ENCODE results near the gene LDLRAP1. TPM values are rescaled to one million over a fixed set of nuclear protein-coding genes. Genes with fewer than 3 reads are reported as not detected.
A peak's percentile ranks its signal among the peaks of the same experiment; 100 is the strongest.
"Not testable (repeated sequence)": the region's sequence is repeated elsewhere in the genome, so short reads cannot be mapped to it uniquely, and the experiment has no call there.

LDLRAP1 gene
- total RNA-seq, 1 donor from 2014 or later: 1.2 TPM

DNA sequence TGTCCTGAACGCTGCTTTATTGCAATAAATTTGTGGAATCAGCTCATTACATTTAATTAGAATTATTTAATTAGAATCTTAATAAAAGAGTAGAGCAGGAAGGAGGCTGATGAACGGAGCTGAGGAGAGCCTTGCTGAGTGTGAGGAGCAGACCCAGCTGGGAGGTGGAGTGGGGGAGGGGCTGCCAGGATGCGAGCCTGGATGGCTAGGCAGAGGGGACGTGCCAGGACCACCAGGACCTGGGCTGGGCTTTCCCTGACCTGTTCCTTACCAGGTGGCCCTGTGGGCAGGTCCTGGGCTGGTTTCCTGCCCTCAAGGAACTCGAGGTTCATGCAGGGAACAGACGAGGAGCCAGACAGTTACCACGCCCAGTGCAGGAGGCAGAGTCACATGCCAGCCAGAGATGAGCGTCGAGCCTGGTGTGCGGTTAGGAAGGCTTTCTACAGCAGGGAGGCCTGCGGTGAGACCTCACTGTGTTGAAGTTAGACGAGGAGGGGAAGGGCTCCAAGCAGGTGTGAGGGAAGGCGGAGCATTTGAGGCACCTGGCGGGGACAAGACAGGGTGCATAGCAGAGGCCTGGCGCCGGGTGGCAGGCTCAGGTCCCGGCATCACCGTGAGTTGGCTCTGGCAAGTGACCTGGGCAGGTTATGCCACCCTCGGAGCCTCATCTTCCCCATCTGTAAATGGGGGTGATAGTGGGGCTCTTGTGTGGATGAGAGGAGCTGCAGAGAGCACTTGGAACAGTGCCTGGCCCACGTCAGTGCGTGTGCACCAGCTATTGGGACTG lies 33.9 kb downstream of the LDLRAP1 start:
- DNase-seq: no peak

DNA sequence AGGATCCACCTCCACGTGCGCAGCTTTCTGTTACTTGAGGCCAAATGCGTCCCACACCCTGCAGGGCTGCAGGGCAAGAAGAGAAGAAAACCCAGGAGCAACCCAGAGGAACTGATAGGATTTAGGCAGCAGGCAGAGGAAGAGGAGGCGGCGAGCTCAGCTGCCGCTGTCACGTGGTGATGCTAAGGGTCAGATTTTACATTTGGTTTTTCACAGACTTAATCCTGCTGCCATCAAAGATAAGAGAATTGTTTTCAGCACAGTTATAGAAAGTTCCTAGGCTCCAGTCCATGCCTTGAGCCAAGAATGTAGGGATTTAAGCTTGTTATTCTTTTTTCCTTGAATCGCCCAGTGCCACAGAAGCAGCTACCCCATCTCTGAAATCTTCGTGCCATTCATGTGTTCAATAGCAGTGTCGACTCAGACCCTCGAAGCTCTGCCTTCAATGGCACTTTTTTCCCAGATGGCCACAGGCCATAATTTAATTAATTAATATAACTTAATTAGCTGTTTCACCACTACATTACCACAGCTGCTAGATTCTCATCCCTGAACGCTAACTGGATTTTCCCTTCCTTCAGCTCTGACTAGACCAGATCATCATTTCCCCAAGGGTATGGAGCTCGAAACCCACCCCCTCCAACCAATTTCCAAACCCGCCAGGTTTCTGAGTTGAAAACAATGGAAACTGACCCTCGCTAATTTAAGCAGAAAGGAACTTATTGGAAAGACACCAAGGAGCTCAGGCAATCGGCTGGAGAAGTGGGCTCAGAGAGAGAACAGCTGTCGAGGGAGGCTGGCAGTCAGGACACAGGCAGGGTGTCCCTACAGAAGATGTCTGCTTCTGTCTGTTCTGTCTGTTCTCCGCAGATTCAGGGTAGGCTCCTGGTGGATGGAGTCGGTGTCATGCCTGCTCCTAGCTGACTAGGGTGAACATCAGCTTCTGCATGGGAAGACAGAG lies 36.2 kb downstream of the LDLRAP1 start:
- no peak for DNase-seq

DNA sequence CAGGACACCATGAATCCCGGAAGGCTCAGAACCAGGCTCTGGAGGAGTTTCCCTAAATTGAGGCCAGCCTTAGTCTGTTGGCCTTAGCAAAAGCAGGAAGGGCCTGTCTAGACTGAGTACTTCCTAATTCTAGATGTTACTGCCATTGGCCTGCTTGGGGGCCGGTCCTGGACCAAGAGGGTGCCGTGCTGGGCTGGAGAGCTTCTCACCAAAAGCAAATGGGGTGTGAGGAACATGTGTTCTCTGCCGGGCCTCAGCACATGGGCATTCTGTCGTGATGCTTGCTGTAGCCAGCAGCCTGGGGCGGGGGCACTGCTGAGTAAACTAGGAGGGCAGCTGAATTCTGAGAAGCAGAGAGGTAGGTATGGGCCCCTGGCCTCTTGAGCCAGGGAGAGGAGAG lies 37.5 kb downstream of the LDLRAP1 start:
- DNase-seq: no peak

GRCh38 chr1:25581764-25582163 lies 38.4 kb downstream of the LDLRAP1 start:
- no peak for DNase-seq

- no peak for DNase-seq
Measured at GRCh38 chr1:25583519-25584370, 40.3 kb downstream of the LDLRAP1 start.

GRCh38 chr1:25586181-25586588 lies 42.8 kb downstream of the LDLRAP1 start:
- DNase-seq: no peak

GRCh38 chr1:25587290-25587689 lies 43.9 kb downstream of the LDLRAP1 start:
- no peak for DNase-seq

GRCh38 chr1:25588224-25588623 lies 44.8 kb downstream of the LDLRAP1 start:
- not testable (repeated sequence) for DNase-seq

DNA sequence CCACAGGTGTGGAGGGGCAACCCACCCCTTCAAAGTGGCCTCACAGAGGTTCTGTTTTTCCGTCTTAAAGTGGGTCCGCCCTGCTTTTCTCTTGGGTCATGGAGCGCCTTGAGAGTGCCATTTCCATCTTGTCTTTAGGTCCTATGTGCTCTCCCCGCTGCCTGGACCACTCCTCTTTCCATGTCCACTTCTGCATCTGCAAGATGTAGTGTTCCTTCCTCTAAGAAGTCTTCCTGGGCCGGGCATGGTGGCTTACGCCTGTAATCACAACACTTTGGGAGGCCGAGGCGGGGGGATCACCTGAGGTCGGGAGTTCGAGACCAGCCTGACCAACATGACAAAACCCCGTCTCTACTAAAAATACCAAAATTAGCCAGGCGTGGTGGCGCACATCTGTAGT lies 45.4 kb downstream of the LDLRAP1 start:
- not testable (repeated sequence) for DNase-seq

DNA sequence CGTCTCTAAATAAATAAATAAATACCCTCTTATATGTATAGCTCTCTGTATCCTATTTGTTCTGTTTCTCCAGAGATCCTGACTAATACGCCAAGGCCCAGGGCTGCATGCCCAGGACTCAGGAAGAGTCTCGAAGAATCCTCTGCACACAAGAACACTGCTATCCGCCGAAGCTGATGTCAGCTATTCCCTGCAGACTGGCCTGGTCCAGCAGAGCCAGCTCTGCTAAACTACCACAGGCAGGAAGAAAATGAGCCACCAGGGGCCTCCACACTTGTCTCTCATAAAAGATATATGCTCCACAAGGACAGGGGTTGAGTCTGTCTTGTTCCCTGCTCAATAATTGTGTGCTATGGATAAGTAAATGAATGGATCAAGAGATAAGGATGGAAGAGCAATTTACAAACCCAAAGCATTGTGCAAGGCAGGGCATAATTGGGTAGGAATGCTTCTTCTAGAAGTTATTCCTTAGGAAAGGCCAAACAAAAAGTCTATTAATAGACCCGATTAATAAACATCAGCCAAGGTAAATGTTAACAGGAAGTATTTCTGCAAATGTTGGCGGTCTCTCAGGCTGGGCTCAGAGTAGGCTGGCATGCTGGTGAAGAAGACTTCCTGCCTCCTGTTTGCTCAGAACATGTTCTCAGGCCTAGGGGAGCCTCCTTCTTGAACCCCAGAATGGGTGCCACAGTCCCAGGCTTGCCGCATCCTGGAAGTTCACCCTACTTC lies 46.9 kb downstream of the LDLRAP1 start:
- no peak for DNase-seq

- no peak for DNase-seq
Measured at GRCh38 chr1:25593861-25594260, 50.5 kb downstream of the LDLRAP1 start.

GRCh38 chr1:25594971-25595370 lies 51.6 kb downstream of the LDLRAP1 start:
- DNase-seq: no peak

- not testable (repeated sequence) for DNase-seq
Measured at GRCh38 chr1:25596641-25597040, 53.2 kb downstream of the LDLRAP1 start.

DNA sequence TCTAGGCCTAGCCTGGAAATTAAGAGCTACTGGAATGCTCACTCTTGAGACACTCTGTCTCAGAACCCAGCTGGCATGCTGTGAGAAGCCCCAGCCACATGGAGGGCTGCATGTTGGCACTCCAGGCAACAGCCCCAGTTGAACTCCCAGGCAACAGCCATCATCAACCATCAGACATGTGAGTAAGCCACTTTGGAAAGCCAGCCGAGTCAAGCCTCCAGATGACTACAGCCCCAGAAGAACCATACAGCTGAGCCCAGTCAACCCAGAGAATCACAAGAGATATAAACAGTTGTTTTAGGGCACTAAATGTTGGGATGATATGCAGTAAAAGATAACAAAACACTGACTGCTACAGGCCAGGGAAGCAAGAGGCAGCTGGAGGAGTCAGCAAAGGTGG lies 55.5 kb downstream of the LDLRAP1 start:
- DNase-seq: no peak

DNA sequence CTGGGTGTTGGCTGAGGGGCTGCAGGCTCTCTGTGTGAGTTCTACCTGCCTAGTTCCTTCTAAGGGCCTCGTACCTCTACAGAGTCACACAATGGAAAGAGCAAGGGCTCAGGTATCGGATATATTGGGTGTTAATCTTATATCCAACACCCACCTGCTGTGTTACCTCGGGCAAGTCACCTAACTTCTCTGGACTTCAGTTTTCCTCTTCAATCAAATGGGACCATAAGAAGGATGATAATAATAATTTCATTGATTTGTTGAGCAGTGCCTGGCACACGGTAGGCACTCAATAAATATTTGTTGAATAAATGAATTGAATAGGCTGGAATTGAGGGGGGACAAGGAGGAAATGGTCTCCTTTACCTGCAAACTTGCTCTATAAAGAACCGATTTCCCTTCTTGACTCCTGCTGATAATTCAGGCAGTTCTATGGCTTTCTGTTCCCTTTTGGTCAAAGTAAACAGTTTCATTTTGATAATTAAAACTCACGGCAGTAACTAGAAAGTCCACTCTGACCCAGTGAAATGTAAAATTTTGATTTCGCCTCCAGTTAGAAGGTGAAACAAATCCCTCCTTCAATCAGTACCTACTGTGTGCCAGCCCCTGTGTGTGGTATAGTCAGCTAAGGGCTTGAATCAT lies 56.7 kb downstream of the LDLRAP1 start:
- DNase-seq: no peak

GRCh38 chr1:25600971-25601699 lies 57.7 kb downstream of the LDLRAP1 start:
- DNase-seq: not testable (repeated sequence)

GRCh38 chr1:25603779-25604538 lies 60.6 kb downstream of the LDLRAP1 start:
- not testable (repeated sequence) for DNase-seq

- DNase-seq: no peak
Measured at GRCh38 chr1:25607123-25607522, 63.7 kb downstream of the LDLRAP1 start.

DNA sequence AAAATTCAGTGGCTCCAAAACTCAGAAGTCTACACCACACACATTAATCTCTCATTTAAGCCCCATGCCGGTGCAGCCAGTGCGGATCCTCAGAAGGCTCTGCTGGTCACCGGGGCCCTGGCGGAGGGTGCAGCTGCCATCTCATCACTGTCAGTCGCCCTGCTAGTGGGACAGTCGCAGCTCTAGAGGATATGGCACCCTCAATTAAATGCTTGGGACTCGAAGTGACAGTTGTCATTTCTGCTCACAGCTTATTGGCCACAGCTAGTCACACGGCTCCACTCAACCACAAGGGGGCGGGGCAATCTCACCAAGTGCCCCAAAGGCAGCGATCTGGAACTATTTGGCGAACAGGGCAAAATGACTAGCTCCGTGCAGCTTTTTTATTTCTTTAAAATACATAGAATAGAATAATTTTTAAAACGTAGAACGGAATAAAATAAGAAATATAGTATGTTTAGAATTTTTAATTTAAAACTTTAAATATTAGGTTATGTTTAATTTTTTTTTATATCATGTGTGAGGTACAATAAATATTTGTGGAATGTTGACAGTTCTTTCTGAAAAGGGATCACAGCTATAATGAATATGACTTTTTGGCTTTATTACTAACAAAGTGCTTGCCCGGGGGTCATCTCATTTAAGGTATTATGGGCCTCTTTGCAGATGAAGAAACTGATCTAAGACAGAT lies 65.2 kb downstream of the LDLRAP1 start:
- DNase-seq: peak; percentile 45

Measured in occipital lobe (tissue), 2 donors.